Activated CD4-positive, alpha-beta T cell treated with anti-CD3 and anti-CD28 coated beads, Interleukin-2, amount 10 ng/mL, durations not matched to agents 7 days and 5 days (primary cell): ENCODE results near the gene ELSPBP1. TPM values are rescaled to one million over a fixed set of nuclear protein-coding genes. Genes with fewer than 3 reads are reported as not detected.

Source experiments
- CTCF ChIA-PET: fragments of 350-600 bp; sonication (Branson Sonifier 250); formaldehyde crosslinking; loops from one replicate; lab custom pipeline; 2021; ENCODE audit warnings: antibody characterized with exemption; lab: Charles Lee
- POLR2A ChIA-PET: fragments of 350-600 bp; sonication (Branson Sonifier 250); formaldehyde crosslinking; loops from one replicate; lab custom pipeline; 2021; ENCODE audit warnings: antibody characterized with exemption; lab: Charles Lee
- DNase-seq: peaks from one replicate; pipeline ENCODE4 v3.0.0-alpha.2; 2020
- H3K27ac Mint-ChIP-seq: one replicate; pipeline ENCODE4 v1.8.0; 2021; ENCODE audit warnings: mild to moderate bottlenecking, moderate library complexity, mixed read lengths
- H3K27me3 Mint-ChIP-seq: one replicate; pipeline ENCODE4 v1.8.0; 2021; ENCODE audit warnings: mixed read lengths
- H3K36me3 Mint-ChIP-seq: one replicate; pipeline ENCODE4 v1.8.0; 2021; ENCODE audit warnings: low read depth, mixed read lengths
- H3K4me1 Mint-ChIP-seq: one replicate; pipeline ENCODE4 v1.8.0; 2021; ENCODE audit warnings: mixed read lengths
- H3K4me3 Mint-ChIP-seq: one replicate; pipeline ENCODE4 v1.8.0; 2021; ENCODE audit warnings: mild to moderate bottlenecking, moderate library complexity, mixed read lengths
- H3K9me3 Mint-ChIP-seq: one replicate; pipeline ENCODE4 v1.8.0; 2021; ENCODE audit warnings: mixed read lengths
- total RNA-seq, 2 experiments: library from RNA; stranded (reverse); gene quantifications; one replicate each; pipeline ENCODE4 v1.2.3, GENCODE V29; 2021

The ELSPBP1 gene
- total RNA-seq, 2 experiments from 2014 or later: not detected

DNA sequence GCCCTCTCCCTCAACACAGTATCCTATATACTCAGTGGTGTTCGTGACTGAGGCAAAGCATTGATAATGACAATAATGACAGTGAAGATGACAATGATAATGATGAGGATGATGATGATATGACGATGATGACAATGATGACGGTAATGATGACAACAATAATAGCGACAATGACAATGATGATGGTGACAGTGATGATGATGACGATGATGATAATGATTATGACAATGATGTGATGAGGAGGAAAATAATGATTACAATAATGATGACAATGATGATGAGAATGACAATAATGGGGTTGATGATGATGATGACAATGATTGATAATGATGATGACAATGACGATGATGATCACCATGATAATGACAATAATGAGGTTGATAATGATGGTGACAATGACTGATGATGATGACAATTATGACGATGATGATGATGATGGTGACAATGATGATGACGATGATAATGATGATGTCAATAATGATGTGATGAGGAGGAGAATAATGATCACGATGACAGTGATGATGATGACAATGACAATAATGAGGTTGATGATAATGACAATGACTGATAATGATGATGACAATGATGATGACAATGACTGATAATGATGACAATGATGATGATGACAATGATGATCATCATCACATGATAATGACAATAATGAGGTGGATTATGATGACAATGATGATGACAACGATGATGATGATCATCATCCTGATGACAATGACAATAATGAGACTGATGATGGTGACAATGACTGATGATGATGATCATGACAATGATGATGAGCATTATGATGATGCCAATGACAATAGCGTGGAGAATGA, 16.7 kb downstream of the ELSPBP1 start:
- POLR2A ChIA-PET: no interaction called here
- peaks cover 6% of the 10 kb centered on the region for H3K9me3 Mint-ChIP-seq
- CTCF ChIA-PET: no interaction called here
- peaks cover 4% of the 10 kb centered on the region for H3K27me3 Mint-ChIP-seq
- no peak overlapping the region for H3K4me3 Mint-ChIP-seq
- no peak for DNase-seq
- H3K27ac Mint-ChIP-seq: no peak overlapping the region
- no peaks in the 10 kb centered on the region for H3K4me1 Mint-ChIP-seq
- no peaks in the 10 kb centered on the region for H3K36me3 Mint-ChIP-seq

DNA sequence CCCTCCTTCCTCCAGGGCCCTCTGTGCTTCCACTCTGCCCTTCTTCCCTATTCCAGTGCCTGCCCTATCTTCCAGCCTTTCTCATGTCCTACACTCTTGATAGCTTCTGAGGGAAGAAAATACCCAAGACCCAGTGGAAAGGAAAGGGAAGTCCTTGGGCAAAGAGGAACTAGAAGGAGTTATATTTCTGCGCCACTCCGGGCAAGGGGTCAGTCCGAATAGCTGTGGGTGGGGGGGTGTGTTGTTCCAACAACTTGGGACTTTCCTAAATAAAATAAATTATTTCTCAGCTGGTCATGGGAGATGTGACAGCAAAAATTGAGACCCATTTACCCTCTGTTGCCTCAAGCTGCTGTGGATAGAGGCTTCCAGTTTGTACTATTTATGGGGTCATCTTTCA, 26.3 kb downstream of the ELSPBP1 start:
- POLR2A ChIA-PET: no interaction called here
- H3K27me3 Mint-ChIP-seq: peaks cover 18% of the 10 kb centered on the region
- no peak for DNase-seq
- CTCF ChIA-PET: interaction anchor here (0.7 kb wide), 2 partner anchors 648 to 1184 kb away, joined by 4 to 5 read pairs; no protein-coding TSS in a partner anchor
- H3K36me3 Mint-ChIP-seq: no peaks in the 10 kb centered on the region
- H3K4me1 Mint-ChIP-seq: no peaks in the 10 kb centered on the region
- no peak overlapping the region for H3K27ac Mint-ChIP-seq
- no peaks in the 10 kb centered on the region for H3K9me3 Mint-ChIP-seq
- no peak overlapping the region for H3K4me3 Mint-ChIP-seq

DNA sequence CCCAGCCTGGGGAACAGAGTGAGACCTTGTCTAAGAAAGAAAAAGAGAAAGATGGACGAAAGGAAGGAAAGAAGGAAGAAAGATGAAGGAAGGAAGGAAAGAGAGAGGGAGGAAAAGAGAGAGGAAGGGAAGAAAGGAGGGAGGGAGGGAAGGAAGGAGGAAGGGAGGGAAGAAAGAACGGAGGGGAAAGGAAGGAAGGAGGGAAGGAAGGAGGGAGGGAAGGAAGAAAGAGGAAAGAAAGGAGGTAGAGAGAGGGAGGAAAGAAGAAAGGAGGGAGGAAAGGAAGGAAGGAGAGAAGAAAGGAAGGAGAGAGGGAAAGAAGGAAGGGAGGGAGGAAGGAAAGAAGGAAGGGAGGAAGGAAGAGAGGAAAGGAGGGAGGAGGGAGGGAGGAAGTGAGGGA, 28.6 kb downstream of the ELSPBP1 start:
- Mint-ChIP-seq H3K36me3 (no peaks in the 10 kb centered on the region), H3K27me3 (peaks cover 18% of the 10 kb centered on the region), H3K9me3 (no peaks in the 10 kb centered on the region), H3K4me1 (no peaks in the 10 kb centered on the region), H3K27ac (no peak overlapping the region), H3K4me3 (no peak overlapping the region)
- no peak for DNase-seq
- ChIA-PET CTCF (no interaction called here), POLR2A (no interaction called here)

GRCh38 chr19:48023518-48023917, 29.1 kb downstream of the ELSPBP1 start:
- Mint-ChIP-seq H3K27me3 (peaks cover 16% of the 10 kb centered on the region), H3K9me3 (no peaks in the 10 kb centered on the region), H3K4me1 (no peaks in the 10 kb centered on the region), H3K27ac (no peak overlapping the region), H3K4me3 (no peak overlapping the region), H3K36me3 (no peaks in the 10 kb centered on the region)
- CTCF ChIA-PET: no interaction called here
- POLR2A ChIA-PET: no interaction called here
- DNase-seq: no peak

DNA sequence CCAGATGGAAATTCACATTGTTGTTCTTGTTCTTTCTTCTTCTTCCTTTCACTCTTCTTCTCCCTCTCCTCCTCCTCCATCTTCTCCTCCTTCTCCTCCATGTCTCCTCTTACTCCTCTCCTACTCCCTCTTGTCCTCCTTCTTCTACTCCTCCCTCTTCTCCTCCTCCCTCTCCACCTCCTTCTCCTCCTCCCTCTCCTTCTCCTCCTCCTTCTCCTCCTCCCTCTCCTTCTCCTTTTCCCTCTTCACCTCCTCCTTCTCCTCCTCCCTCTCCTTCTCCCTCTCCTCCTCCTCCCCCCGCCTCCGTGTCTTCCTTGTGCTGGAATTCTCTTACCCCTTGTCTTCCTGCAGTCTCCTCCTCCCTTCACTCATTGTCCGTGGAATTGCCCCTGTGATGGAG, 31.0 kb downstream of the ELSPBP1 start:
- Mint-ChIP-seq H3K27ac (no peak overlapping the region), H3K36me3 (no peaks in the 10 kb centered on the region), H3K27me3 (peaks cover 16% of the 10 kb centered on the region), H3K9me3 (no peaks in the 10 kb centered on the region), H3K4me3 (no peak overlapping the region), H3K4me1 (peaks cover 4% of the 10 kb centered on the region)
- ChIA-PET CTCF (no interaction called here), POLR2A (no interaction called here)
- DNase-seq: no peak

DNA sequence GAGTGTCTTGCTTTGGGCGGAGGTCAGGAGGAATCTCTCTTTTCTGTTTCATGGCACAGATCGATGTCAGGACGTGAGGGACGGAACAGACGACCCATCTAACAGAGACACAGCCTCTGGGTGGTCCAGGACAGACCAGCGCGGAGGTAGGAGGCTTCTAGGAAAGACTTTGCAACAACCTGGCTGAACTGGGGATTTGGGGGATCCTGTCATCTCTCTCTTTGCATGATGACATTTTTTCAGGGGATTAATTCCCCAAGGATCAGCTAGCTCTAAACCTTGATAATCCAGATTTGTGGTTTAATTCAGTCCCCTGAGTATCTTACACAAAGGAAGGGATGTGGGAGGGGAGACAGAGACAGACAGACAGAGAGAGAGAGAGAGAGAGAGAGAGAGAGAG, 35.0 kb downstream of the ELSPBP1 start:
- peaks cover 4% of the 10 kb centered on the region for H3K4me1 Mint-ChIP-seq
- H3K27ac Mint-ChIP-seq: no peak overlapping the region
- no peak for DNase-seq
- no peak overlapping the region for H3K4me3 Mint-ChIP-seq
- POLR2A ChIA-PET: no interaction called here
- CTCF ChIA-PET: no interaction called here
- H3K9me3 Mint-ChIP-seq: no peaks in the 10 kb centered on the region
- peaks cover 13% of the 10 kb centered on the region for H3K27me3 Mint-ChIP-seq
- H3K36me3 Mint-ChIP-seq: no peaks in the 10 kb centered on the region

GRCh38 chr19:48030073-48030472, 35.6 kb downstream of the ELSPBP1 start:
- no peak overlapping the region for H3K27ac Mint-ChIP-seq
- H3K36me3 Mint-ChIP-seq: no peaks in the 10 kb centered on the region
- no peak for DNase-seq
- ChIA-PET POLR2A (no interaction called here), CTCF (no interaction called here)
- H3K4me1 Mint-ChIP-seq: peaks cover 4% of the 10 kb centered on the region
- H3K9me3 Mint-ChIP-seq: no peaks in the 10 kb centered on the region
- H3K4me3 Mint-ChIP-seq: no peak overlapping the region
- H3K27me3 Mint-ChIP-seq: peaks cover 13% of the 10 kb centered on the region

- Mint-ChIP-seq H3K4me1 (peaks cover 4% of the 10 kb centered on the region), H3K27ac (no peak overlapping the region), H3K36me3 (no peaks in the 10 kb centered on the region), H3K4me3 (no peak overlapping the region), H3K27me3 (peaks cover 8% of the 10 kb centered on the region), H3K9me3 (no peaks in the 10 kb centered on the region)
- POLR2A ChIA-PET: no interaction called here
- CTCF ChIA-PET: no interaction called here
- DNase-seq: no peak
These were observed 39.2 kb downstream of the ELSPBP1 start for GRCh38 chr19:48033604-48034003.

- ChIA-PET POLR2A (no interaction called here), CTCF (no interaction called here)
- H3K9me3 Mint-ChIP-seq: no peaks in the 10 kb centered on the region
- H3K27ac Mint-ChIP-seq: no peak overlapping the region
- no peak for DNase-seq
- H3K4me3 Mint-ChIP-seq: no peak overlapping the region
- no peaks in the 10 kb centered on the region for H3K36me3 Mint-ChIP-seq
- no peaks in the 10 kb centered on the region for H3K4me1 Mint-ChIP-seq
- peaks cover 10% of the 10 kb centered on the region for H3K27me3 Mint-ChIP-seq
These were observed 42.3 kb downstream of the ELSPBP1 start for GRCh38 chr19:48036765-48037164.

DNA sequence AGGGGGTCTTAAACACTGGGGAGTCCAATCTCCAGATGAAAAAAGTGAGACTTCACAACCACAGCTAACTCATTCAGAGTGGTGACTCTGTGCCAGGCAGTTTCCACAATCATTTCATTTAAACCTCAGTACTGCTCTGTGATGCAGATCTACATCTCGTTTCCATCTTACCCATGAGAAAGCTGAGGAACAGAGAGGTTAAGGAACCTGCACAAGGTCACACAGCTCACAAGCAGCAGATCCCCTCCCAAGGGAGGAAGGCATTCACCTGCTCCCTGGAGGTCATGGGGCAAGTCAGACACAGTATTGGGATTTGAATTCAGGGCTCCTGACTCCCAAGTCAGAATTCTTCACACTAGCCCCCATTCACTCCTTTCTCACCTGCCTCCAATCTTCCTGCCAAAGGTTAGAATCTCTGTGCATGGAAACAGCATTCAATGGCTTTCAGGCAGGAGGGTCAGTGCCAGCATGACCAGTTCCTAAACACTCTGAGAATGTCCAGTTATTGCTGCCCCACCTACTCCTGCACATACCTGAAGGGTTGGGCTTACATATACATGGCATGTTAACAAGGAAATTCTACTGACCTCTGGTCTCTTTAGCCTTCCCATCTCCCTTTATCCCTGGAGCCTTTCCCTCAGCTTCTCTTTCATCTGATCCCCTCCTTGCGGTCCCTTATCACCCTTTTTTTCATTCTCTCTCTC, 47.6 kb downstream of the ELSPBP1 start:
- ChIA-PET CTCF (no interaction called here), POLR2A (no interaction called here)
- Mint-ChIP-seq H3K4me1 (no peaks in the 10 kb centered on the region), H3K27me3 (peaks cover 4% of the 10 kb centered on the region), H3K27ac (no peak overlapping the region), H3K4me3 (no peak overlapping the region), H3K9me3 (peaks cover 3% of the 10 kb centered on the region), H3K36me3 (no peaks in the 10 kb centered on the region)
- no peak for DNase-seq

DNA sequence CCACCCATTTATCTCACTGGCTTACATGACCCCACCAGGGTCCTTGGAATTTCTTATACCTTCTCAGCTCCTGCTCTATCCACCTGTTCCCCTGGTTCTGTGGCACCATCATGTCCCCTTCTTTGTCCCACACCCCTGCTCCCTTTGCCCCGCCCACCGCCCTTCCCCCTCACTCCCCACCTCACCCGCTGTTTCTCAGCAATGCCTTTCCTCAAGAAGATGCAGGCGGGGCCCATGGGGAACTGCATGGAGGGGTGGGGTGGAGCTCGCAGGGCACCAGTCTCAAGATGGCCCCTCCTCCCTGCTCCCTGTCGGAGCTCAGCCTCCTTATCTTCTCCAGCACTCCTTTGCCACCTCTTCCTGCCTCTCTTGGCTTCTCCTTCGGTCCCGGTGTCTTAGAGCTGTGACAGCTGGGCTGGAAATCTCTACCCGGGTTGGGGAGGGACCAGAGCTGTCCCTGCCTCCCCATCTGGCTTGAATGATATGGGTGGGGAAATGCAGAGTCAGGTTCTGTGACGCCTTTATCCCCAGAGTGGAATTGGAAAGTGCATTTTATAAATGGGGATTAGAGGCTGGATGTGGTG, 49.3 kb downstream of the ELSPBP1 start, which contains the start of gene CABP5:
Gene CABP5 (minus strand): TSS at position 405 of the 584 bp plus-strand sequence. CDS start 157 bp downstream, at position 248.
- no peak for DNase-seq
- ChIA-PET POLR2A (no interaction called here), CTCF (no interaction called here)
- no peaks in the 10 kb centered on the region for H3K4me1 Mint-ChIP-seq
- peaks cover 4% of the 10 kb centered on the region for H3K27me3 Mint-ChIP-seq
- no peak within 1 kb of the TSS for H3K4me3 Mint-ChIP-seq
- H3K36me3 Mint-ChIP-seq: no peaks in the 10 kb centered on the region
- peaks cover 3% of the 10 kb centered on the region for H3K9me3 Mint-ChIP-seq
- H3K27ac Mint-ChIP-seq: no peak within 1 kb of the TSS

GRCh38 chr19:48044561-48044960, 50.1 kb downstream of the ELSPBP1 start:
- ChIA-PET POLR2A (no interaction called here), CTCF (no interaction called here)
- Mint-ChIP-seq H3K27me3 (peaks cover 4% of the 10 kb centered on the region), H3K36me3 (no peaks in the 10 kb centered on the region), H3K9me3 (peaks cover 3% of the 10 kb centered on the region), H3K27ac (no peak overlapping the region), H3K4me3 (no peak overlapping the region), H3K4me1 (no peaks in the 10 kb centered on the region)
- no peak for DNase-seq
